Neural progenitor cell (in vitro differentiated cells): ENCODE results near the gene SPAG16. TPM values are rescaled to one million over a fixed set of nuclear protein-coding genes. Genes with fewer than 3 reads are reported as not detected.

ENCODE experiments used
- DNase-seq: peaks from one replicate; pipeline ENCODE4 v3.0.0-alpha.2; 2016; ENCODE audit warnings: low spot score
- H2AFZ ChIP-seq: fragments of 200-600 bp; sonication (generic); replicated peaks from 2 replicates; pipeline ENCODE4 v1.6.1; 2016; ENCODE audit warnings: antibody characterized with exemption
- H3F3A ChIP-seq: fragments of 200-600 bp; sonication (generic); 2 replicates; pipeline ENCODE4 v1.6.1; 2016; ENCODE audit warnings: antibody characterized with exemption, low read depth
- H3K27ac ChIP-seq: fragments of 200-600 bp; sonication (generic); 2 replicates; pipeline ENCODE4 v1.5.1; 2016; ENCODE audit warnings: mild to moderate bottlenecking
- H3K27me3 ChIP-seq: fragments of 200-600 bp; sonication (generic); 2 replicates; pipeline ENCODE4 v1.6.1; 2016; ENCODE audit warnings: mild to moderate bottlenecking, moderate library complexity
- H3K36me3 ChIP-seq: fragments of 200-600 bp; sonication (generic); 2 replicates; pipeline ENCODE4 v1.5.1; 2016
- H3K4me1 ChIP-seq: fragments of 200-600 bp; sonication (generic); 2 replicates; pipeline ENCODE4 v1.6.1; 2016; ENCODE audit warnings: mixed run types
- H3K4me2 ChIP-seq: fragments of 200-600 bp; sonication (generic); 2 replicates; pipeline ENCODE4 v1.6.1; 2016
- H3K4me3 ChIP-seq: fragments of 200-600 bp; sonication (generic); 2 replicates; pipeline ENCODE4 v1.5.1; 2016
- H3K79me2 ChIP-seq: fragments of 200-600 bp; sonication (generic); 2 replicates; pipeline ENCODE4 v1.6.1; 2016; ENCODE audit warnings: low read depth
- H3K9ac ChIP-seq: fragments of 200-600 bp; sonication (generic); 2 replicates; pipeline ENCODE4 v1.6.1; 2016
- H3K9me3 ChIP-seq: fragments of 200-600 bp; sonication (generic); 2 replicates; pipeline ENCODE4 v1.5.1; 2016; ENCODE audit warnings: low read depth
- H4K20me1 ChIP-seq: fragments of 200-600 bp; sonication (generic); 2 replicates; pipeline ENCODE4 v1.6.1; 2016; ENCODE audit warnings: low read depth
- H3K27ac Mint-ChIP-seq: 3 replicates; pipeline ENCODE4 v1.8.0; 2021; ENCODE audit warnings: mixed read lengths
- H3K27me3 Mint-ChIP-seq: 2 replicates; pipeline ENCODE4 v1.8.0; 2022; ENCODE audit warnings: low read depth, mild to moderate bottlenecking, inconsistent platforms, moderate library complexity, mixed read lengths; ENCODE audit not compliant: insufficient read depth
- H3K36me3 Mint-ChIP-seq: 3 replicates; pipeline ENCODE4 v1.8.0; 2021; ENCODE audit warnings: mixed read lengths
- H3K4me1 Mint-ChIP-seq: 3 replicates; pipeline ENCODE4 v1.8.0; 2021; ENCODE audit warnings: mixed read lengths
- H3K4me3 Mint-ChIP-seq: 3 replicates; pipeline ENCODE4 v1.8.0; 2021; ENCODE audit warnings: mild to moderate bottlenecking, moderate library complexity, mixed read lengths
- H3K9me3 Mint-ChIP-seq: 3 replicates; pipeline ENCODE4 v1.8.0; 2020; ENCODE audit warnings: mixed read lengths
- CTCF ChIP-seq: fragments of 200-600 bp; sonication (generic); IDR thresholded peaks from 2 replicates; pipeline ENCODE4 v1.5.1; 2017; ENCODE audit warnings: antibody characterized with exemption, mild to moderate bottlenecking
- EZH2 ChIP-seq: fragments of 200-600 bp; sonication (generic); IDR thresholded peaks from 2 replicates; pipeline ENCODE4 v1.6.1; 2017; ENCODE audit warnings: antibody characterized with exemption, mild to moderate bottlenecking, moderate library complexity
- EZH2phosphoT487 ChIP-seq: fragments of 200-600 bp; sonication (generic); IDR thresholded peaks from 2 replicates; pipeline ENCODE4 v1.6.1; 2017; ENCODE audit warnings: antibody characterized with exemption
- total RNA-seq: library from RNA; depleted of rRNA; stranded (reverse); fragments of >200 nt; gene quantifications from 2 replicates; pipeline ENCODE4 v1.2.3, GENCODE V29; 2015; ENCODE audit warnings: low replicate concordance

Gene SPAG16
- total RNA-seq, 1 donor from 2014 or later, result 70.3 TPM

- H3K27ac Mint-ChIP-seq, result no peak overlapping the region
- Histone ChIP-seq H3K79me2 (no peaks in the 10 kb centered on the region), H3K9ac (no peak overlapping the region), H3F3A (no peaks in the 10 kb centered on the region), H3K27me3 (no peaks in the 10 kb centered on the region), H3K27ac (no peak overlapping the region), H3K4me3 (no peak overlapping the region), H4K20me1 (no peaks in the 10 kb centered on the region), H3K4me1 (no peaks in the 10 kb centered on the region), H3K4me2 (no peak overlapping the region), H3K36me3 (no peaks in the 10 kb centered on the region), H2AFZ (no peak overlapping the region), H3K9me3 (no peaks in the 10 kb centered on the region)
- TF ChIP-seq CTCF, result no peak
- DNase-seq, result no peak
- H3K27me3 Mint-ChIP-seq, result no peaks in the 10 kb centered on the region
- no peaks in the 10 kb centered on the region for H3K36me3 Mint-ChIP-seq
- no peaks in the 10 kb centered on the region for H3K9me3 Mint-ChIP-seq
- no peak overlapping the region for H3K4me3 Mint-ChIP-seq
- H3K4me1 Mint-ChIP-seq, result no peaks in the 10 kb centered on the region
Observed at GRCh38 chr2:213789940-213790339, 505.7 kb downstream of the SPAG16 start.

GRCh38 chr2:213792045-213792444 is 507.8 kb downstream of the SPAG16 start:
- no peaks in the 10 kb centered on the region for H3K27me3 ChIP-seq
- no peak for DNase-seq
- no peak overlapping the region for H3K27ac ChIP-seq
- no peak overlapping the region for H2AFZ ChIP-seq
- no peaks in the 10 kb centered on the region for H3K36me3 ChIP-seq
- no peak overlapping the region for H3K27ac Mint-ChIP-seq
- no peak for TF ChIP-seq EZH2phosphoT487
- no peak for TF ChIP-seq CTCF
- TF ChIP-seq EZH2, result no peak
- H3K79me2 ChIP-seq, result no peaks in the 10 kb centered on the region
- no peaks in the 10 kb centered on the region for H4K20me1 ChIP-seq
- no peak overlapping the region for H3K4me3 ChIP-seq
- H3K27me3 Mint-ChIP-seq, result no peaks in the 10 kb centered on the region
- no peaks in the 10 kb centered on the region for H3K9me3 ChIP-seq
- H3K9ac ChIP-seq, result no peak overlapping the region
- no peaks in the 10 kb centered on the region for H3K9me3 Mint-ChIP-seq
- H3F3A ChIP-seq, result no peaks in the 10 kb centered on the region
- no peak overlapping the region for H3K4me2 ChIP-seq
- H3K4me1 Mint-ChIP-seq, result no peaks in the 10 kb centered on the region
- H3K36me3 Mint-ChIP-seq, result no peaks in the 10 kb centered on the region
- no peaks in the 10 kb centered on the region for H3K4me1 ChIP-seq
- H3K4me3 Mint-ChIP-seq, result no peak overlapping the region

- no peaks in the 10 kb centered on the region for H3K9me3 ChIP-seq
- H3K9me3 Mint-ChIP-seq, result peaks cover 2% of the 10 kb centered on the region
- no peaks in the 10 kb centered on the region for H3K36me3 Mint-ChIP-seq
- no peaks in the 10 kb centered on the region for H3K4me1 Mint-ChIP-seq
- no peak overlapping the region for H3K4me2 ChIP-seq
- no peak overlapping the region for H2AFZ ChIP-seq
- no peak overlapping the region for H3K4me3 Mint-ChIP-seq
- no peaks in the 10 kb centered on the region for H3K27me3 ChIP-seq
- no peak overlapping the region for H3K9ac ChIP-seq
- no peaks in the 10 kb centered on the region for H3K36me3 ChIP-seq
- H3K27ac Mint-ChIP-seq, result no peak overlapping the region
- no peak overlapping the region for H3K4me3 ChIP-seq
- H3K27me3 Mint-ChIP-seq, result no peaks in the 10 kb centered on the region
- no peak overlapping the region for H3K27ac ChIP-seq
- no peaks in the 10 kb centered on the region for H3K4me1 ChIP-seq
- H3K79me2 ChIP-seq, result no peaks in the 10 kb centered on the region
- TF ChIP-seq EZH2 (no peak), CTCF (peak; percentile 57), EZH2phosphoT487 (no peak)
- no peaks in the 10 kb centered on the region for H3F3A ChIP-seq
- H4K20me1 ChIP-seq, result no peaks in the 10 kb centered on the region
- peak; percentile 9 for DNase-seq
Observed at GRCh38 chr2:213806125-213806726, 522.0 kb downstream of the SPAG16 start.
